Liver (tissue), 3 donors: Measurements from ENCODE around the gene BBC3.

Experiments used
- FOXA1 ChIP-seq: IDR thresholded peaks from 2 replicates; pipeline ENCODE4 v1.6.1; 2016; ENCODE audit warnings: antibody characterized with exemption
- GABPA ChIP-seq, 2 donors: IDR thresholded peaks in 1 of 2; conservative IDR thresholded peaks in 1 of 2; 2 replicates each; pipeline ENCODE4 v1.6.1; 2016; ENCODE audit warnings: antibody characterized with exemption in 2 of 2, mild to moderate bottlenecking in 1 of 2, moderate library complexity in 1 of 2
- HNF4G ChIP-seq: IDR thresholded peaks from 2 replicates; pipeline ENCODE4 v1.6.1; 2016; ENCODE audit warnings: antibody characterized with exemption
- JUND ChIP-seq, 2 donors: IDR thresholded peaks; 2 replicates each; pipeline ENCODE4 v1.6.1; 2016; ENCODE audit warnings: antibody characterized with exemption in 2 of 2
- RAD21 ChIP-seq, 2 donors: IDR thresholded peaks; 2 replicates each; pipeline ENCODE4 v1.6.1; 2016; ENCODE audit warnings: antibody characterized with exemption in 2 of 2, mild to moderate bottlenecking in 2 of 2
- RXRA ChIP-seq, 2 donors: IDR thresholded peaks; 2 replicates each; pipeline ENCODE4 v1.6.1; 2017 to 2018; ENCODE audit warnings: antibody characterized with exemption in 2 of 2, mild to moderate bottlenecking in 1 of 2
- SP1 ChIP-seq: IDR thresholded peaks from 2 replicates; pipeline ENCODE4 v1.6.1; 2018; ENCODE audit warnings: antibody characterized with exemption, mild to moderate bottlenecking
- TAF1 ChIP-seq: conservative IDR thresholded peaks from 2 replicates; pipeline ENCODE4 v1.6.1; 2016; ENCODE audit warnings: antibody characterized with exemption, mild to moderate bottlenecking
- YY1 ChIP-seq: IDR thresholded peaks from 2 replicates; pipeline ENCODE4 v1.6.1; 2016; ENCODE audit warnings: antibody characterized with exemption, mild to moderate bottlenecking
- TF ChIP-seq, protein P1 (sequence below): fragments of 150-350 bp; IDR thresholded peaks from 2 replicates; pipeline ENCODE4 v1.5.1; 2017; ENCODE audit warnings: improper control_type of control experiment, low read depth, low read length; ENCODE audit not compliant: missing input control
- TF ChIP-seq, protein P2 (sequence below): IDR thresholded peaks from 2 replicates; pipeline ENCODE4 v1.6.1; 2016; ENCODE audit warnings: antibody characterized with exemption
- TF ChIP-seq, protein P3 (sequence below): IDR thresholded peaks from 2 replicates; pipeline ENCODE4 v1.6.1; 2016; ENCODE audit warnings: antibody characterized with exemption
- donor health status: healthy.
- donor health status: healthy.

DNA sequence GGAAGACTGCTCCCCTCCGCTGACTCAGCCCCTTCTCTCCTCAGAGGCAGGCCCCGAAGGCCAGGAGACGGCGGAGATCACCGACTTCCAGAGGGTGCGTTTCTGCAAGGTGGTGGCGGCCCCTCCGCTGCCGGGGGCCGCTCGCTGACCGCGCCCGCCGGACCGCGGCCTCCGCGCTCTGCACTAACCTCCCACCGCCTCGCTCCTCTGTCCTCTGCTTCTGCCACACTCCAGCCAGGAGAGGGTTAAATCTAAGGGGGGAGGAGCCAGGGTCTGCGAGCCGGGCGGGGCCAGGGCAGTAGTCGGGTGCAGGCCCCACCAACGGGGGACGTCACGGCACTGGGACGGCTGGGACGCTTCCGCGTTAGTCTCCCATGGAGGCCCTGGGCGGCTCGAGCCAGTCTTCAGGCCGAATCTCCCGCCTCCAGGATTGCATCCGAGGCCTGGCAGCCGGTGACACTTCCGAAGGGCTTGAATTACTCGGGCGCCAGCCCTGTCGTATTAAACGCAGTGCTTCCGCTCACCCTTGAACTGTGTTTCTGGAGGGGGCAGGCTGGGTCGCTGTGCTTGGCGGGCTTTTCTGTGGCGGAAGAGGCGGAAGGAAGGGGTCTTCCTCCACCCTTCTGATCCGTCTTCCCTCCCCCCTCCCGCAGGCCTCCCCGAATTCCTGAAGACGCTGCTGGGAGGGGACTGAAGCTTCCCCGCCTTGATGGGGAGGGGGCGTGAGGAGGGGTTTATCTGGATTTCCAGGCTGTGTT is 42.5 kb upstream of the BBC3 start:
- TF ChIP-seq, protein P1, sequence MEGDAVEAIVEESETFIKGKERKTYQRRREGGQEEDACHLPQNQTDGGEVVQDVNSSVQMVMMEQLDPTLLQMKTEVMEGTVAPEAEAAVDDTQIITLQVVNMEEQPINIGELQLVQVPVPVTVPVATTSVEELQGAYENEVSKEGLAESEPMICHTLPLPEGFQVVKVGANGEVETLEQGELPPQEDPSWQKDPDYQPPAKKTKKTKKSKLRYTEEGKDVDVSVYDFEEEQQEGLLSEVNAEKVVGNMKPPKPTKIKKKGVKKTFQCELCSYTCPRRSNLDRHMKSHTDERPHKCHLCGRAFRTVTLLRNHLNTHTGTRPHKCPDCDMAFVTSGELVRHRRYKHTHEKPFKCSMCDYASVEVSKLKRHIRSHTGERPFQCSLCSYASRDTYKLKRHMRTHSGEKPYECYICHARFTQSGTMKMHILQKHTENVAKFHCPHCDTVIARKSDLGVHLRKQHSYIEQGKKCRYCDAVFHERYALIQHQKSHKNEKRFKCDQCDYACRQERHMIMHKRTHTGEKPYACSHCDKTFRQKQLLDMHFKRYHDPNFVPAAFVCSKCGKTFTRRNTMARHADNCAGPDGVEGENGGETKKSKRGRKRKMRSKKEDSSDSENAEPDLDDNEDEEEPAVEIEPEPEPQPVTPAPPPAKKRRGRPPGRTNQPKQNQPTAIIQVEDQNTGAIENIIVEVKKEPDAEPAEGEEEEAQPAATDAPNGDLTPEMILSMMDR, result no peak
- TF ChIP-seq RAD21 (IDR thresholded peaks at IDR 0.05) (no peak), SP1 (no peak), JUND (IDR thresholded peaks at IDR 0.05) (no peak), FOXA1 (no peak), TAF1 (peak; percentile 35), GABPA (IDR thresholded peaks at IDR 0.05 in 1 of 2, conservative IDR thresholded peaks at IDR 0.05 in 1 of 2) (peak in 1 of 2 donors; percentile 42), YY1 (peak; percentile 54), RXRA (IDR thresholded peaks at IDR 0.05) (no peak), HNF4G (no peak)
- TF ChIP-seq, protein P2, sequence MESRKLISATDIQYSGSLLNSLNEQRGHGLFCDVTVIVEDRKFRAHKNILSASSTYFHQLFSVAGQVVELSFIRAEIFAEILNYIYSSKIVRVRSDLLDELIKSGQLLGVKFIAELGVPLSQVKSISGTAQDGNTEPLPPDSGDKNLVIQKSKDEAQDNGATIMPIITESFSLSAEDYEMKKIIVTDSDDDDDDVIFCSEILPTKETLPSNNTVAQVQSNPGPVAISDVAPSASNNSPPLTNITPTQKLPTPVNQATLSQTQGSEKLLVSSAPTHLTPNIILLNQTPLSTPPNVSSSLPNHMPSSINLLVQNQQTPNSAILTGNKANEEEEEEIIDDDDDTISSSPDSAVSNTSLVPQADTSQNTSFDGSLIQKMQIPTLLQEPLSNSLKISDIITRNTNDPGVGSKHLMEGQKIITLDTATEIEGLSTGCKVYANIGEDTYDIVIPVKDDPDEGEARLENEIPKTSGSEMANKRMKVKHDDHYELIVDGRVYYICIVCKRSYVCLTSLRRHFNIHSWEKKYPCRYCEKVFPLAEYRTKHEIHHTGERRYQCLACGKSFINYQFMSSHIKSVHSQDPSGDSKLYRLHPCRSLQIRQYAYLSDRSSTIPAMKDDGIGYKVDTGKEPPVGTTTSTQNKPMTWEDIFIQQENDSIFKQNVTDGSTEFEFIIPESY, result no peak
- TF ChIP-seq, protein P3, sequence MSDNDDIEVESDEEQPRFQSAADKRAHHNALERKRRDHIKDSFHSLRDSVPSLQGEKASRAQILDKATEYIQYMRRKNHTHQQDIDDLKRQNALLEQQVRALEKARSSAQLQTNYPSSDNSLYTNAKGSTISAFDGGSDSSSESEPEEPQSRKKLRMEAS, result no peak
